HL-60 (cell line): ENCODE measurements around the gene DUS2.

Source experiments
- CTCF ChIP-seq: IDR thresholded peaks from one replicate; pipeline ENCODE4 v1.5.1; 2011; ENCODE audit warnings: low read length, control low read depth, inconsistent platforms; ENCODE audit not compliant: insufficient read depth
- GABPA ChIP-seq: IDR thresholded peaks from 2 replicates; pipeline ENCODE4 v1.6.1; 2012; ENCODE audit warnings: low read depth
- POLR2AphosphoS5 ChIP-seq: IDR thresholded peaks from 2 replicates; pipeline ENCODE4 v1.6.1; 2012; ENCODE audit warnings: low read depth
- SPI1 ChIP-seq: IDR thresholded peaks from 2 replicates; pipeline ENCODE4 v1.6.1; 2012; ENCODE audit warnings: low read depth, mild to moderate bottlenecking, borderline replicate concordance

GRCh38 chr16:68021490-68021889, 1.6 kb upstream of the DUS2 start:
- TF ChIP-seq CTCF, result no peak
- TF ChIP-seq POLR2AphosphoS5, result no peak
- TF ChIP-seq GABPA, result no peak
- TF ChIP-seq SPI1, result no peak
